Measurements from ENCODE around the gene RHCG. TPM values are rescaled to one million over a fixed set of nuclear protein-coding genes. Genes with fewer than 3 reads are reported as not detected.

RHCG gene
- total RNA-seq, 4 donors from 2014 or later = 1.5 to 140 (median 8.4) TPM

- Histone ChIP-seq H3K36me3 (no peaks in the 10 kb centered on the region), H3K4me3 (no peak overlapping the region), H3K9me3 (peaks cover 0 to 14% (median 0%) of the 10 kb centered on the region in 3 donors), H3K27me3 (peaks cover 42% of the 10 kb centered on the region), H3K4me1 (no peaks in the 10 kb centered on the region), H3K27ac (no peak overlapping the region)
- no peak for ATAC-seq
- 49 to 54% methylated on average over 2 to 3 of the region's 4 CpGs for WGBS, 2 donors (ENCODE audit: low coverage in 1 of 2)
- TF ChIP-seq EP300 (IDR thresholded peaks at IDR 0.05) (no peak), POLR2A (IDR thresholded peaks at IDR 0.05) (no peak), POLR2AphosphoS5 (IDR thresholded peaks at IDR 0.05) (no peak)
- TF ChIP-seq, protein P1, sequence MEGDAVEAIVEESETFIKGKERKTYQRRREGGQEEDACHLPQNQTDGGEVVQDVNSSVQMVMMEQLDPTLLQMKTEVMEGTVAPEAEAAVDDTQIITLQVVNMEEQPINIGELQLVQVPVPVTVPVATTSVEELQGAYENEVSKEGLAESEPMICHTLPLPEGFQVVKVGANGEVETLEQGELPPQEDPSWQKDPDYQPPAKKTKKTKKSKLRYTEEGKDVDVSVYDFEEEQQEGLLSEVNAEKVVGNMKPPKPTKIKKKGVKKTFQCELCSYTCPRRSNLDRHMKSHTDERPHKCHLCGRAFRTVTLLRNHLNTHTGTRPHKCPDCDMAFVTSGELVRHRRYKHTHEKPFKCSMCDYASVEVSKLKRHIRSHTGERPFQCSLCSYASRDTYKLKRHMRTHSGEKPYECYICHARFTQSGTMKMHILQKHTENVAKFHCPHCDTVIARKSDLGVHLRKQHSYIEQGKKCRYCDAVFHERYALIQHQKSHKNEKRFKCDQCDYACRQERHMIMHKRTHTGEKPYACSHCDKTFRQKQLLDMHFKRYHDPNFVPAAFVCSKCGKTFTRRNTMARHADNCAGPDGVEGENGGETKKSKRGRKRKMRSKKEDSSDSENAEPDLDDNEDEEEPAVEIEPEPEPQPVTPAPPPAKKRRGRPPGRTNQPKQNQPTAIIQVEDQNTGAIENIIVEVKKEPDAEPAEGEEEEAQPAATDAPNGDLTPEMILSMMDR (IDR thresholded peaks at IDR 0.05) = no peak
Observed at GRCh38 chr15:89515477-89515876, 19.1 kb upstream of the RHCG start.

GRCh38 chr15:89514596-89515406 is 18.4 kb upstream of the RHCG start:
- TF ChIP-seq, protein P1 (IDR thresholded peaks at IDR 0.05) = no peak
- TF ChIP-seq EP300 (IDR thresholded peaks at IDR 0.05) (no peak), POLR2A (IDR thresholded peaks at IDR 0.05) (no peak), POLR2AphosphoS5 (IDR thresholded peaks at IDR 0.05) (no peak)
- Histone ChIP-seq H3K4me3 (no peak overlapping the region), H3K4me1 (no peaks in the 10 kb centered on the region), H3K27me3 (peaks cover 42% of the 10 kb centered on the region), H3K36me3 (no peaks in the 10 kb centered on the region), H3K9me3 (peaks cover 0 to 11% (median 0%) of the 10 kb centered on the region in 3 donors), H3K27ac (no peak overlapping the region)
- no peak for ATAC-seq
- 56 to 79% methylated on average over 3 to 4 of the region's 6 CpGs for WGBS, 2 donors (ENCODE audit: low coverage in 1 of 2)

GRCh38 chr15:89514186-89514585 is 17.8 kb upstream of the RHCG start:
- H3K27ac ChIP-seq = no peak overlapping the region
- no peak for ATAC-seq
- TF ChIP-seq POLR2A (IDR thresholded peaks at IDR 0.05) (no peak), EP300 (IDR thresholded peaks at IDR 0.05) (no peak), POLR2AphosphoS5 (IDR thresholded peaks at IDR 0.05) (no peak)
- TF ChIP-seq, protein P1 (IDR thresholded peaks at IDR 0.05) = no peak
- H3K4me3 ChIP-seq = no peak overlapping the region
- H3K9me3 ChIP-seq = peaks cover 0 to 11% (median 0%) of the 10 kb centered on the region in 3 donors
- no peaks in the 10 kb centered on the region for H3K36me3 ChIP-seq
- H3K4me1 ChIP-seq = no peaks in the 10 kb centered on the region
- H3K27me3 ChIP-seq = peaks cover 42% of the 10 kb centered on the region
- WGBS, 2 donors (ENCODE audit: low coverage in 1 of 2) = 87% methylated on average over 7 of the region's 7 CpGs

DNA sequence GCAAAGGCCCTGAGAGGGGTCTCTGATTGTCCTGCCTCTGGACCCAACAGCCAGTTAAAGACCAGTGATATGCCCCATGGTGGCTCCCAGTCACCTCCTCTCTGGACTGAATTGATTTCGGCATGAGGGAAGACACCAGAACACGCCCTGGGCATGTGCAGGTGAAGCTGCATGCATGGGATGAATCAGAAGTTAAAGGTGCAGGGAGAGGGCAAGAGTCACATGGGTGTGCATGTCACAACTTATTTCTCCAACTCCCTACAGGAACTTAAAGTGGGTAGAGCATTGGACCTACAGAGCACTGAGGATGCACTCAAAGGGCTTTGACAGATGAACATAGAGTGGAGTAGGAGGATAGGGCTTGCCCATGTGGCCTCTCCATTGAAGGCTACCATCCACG is 16.9 kb upstream of the RHCG start:
- 55 to 75% methylated on average over 1 to 2 of the region's 3 CpGs for WGBS, 2 donors (ENCODE audit: low coverage in 1 of 2)
- Histone ChIP-seq H3K27me3 (peaks cover 42% of the 10 kb centered on the region), H3K9me3 (peaks cover 0 to 6% (median 0%) of the 10 kb centered on the region in 3 donors), H3K27ac (no peak overlapping the region), H3K4me1 (no peaks in the 10 kb centered on the region), H3K4me3 (no peak overlapping the region), H3K36me3 (no peaks in the 10 kb centered on the region)
- TF ChIP-seq POLR2A (IDR thresholded peaks at IDR 0.05) = no peak
- TF ChIP-seq POLR2AphosphoS5 (IDR thresholded peaks at IDR 0.05) = no peak
- TF ChIP-seq, protein P1 (IDR thresholded peaks at IDR 0.05) = no peak
- TF ChIP-seq EP300 (IDR thresholded peaks at IDR 0.05) = no peak
- no peak for ATAC-seq

DNA sequence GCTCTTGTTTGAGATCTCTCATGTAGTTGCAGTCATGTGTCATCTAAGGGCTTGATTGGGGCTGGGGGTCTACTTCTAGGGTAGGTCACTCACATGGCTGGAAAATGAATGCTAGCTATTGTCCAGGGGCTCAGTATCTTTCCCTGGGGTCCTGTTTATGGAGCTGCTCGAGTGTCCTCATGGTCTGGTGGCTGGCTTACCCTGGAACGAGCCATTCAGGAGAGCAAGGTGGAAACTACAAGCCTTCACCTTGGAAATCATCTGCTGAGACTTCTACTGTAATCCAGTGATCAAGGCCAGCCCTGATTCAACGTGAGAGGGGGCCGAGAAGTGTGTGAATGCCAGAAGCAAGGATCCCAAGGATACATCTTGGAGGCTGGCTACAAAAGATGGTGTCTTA is 16.2 kb upstream of the RHCG start:
- Histone ChIP-seq H3K4me3 (no peak overlapping the region), H3K27me3 (peaks cover 42% of the 10 kb centered on the region), H3K27ac (no peak overlapping the region), H3K36me3 (no peaks in the 10 kb centered on the region), H3K9me3 (no peaks in the 10 kb centered on the region), H3K4me1 (no peaks in the 10 kb centered on the region)
- 70 to 82% methylated on average over 2 of the region's 4 CpGs for WGBS, 2 donors (ENCODE audit: low coverage in 1 of 2)
- TF ChIP-seq, protein P1 (IDR thresholded peaks at IDR 0.05) = no peak
- TF ChIP-seq POLR2A (IDR thresholded peaks at IDR 0.05) = no peak
- TF ChIP-seq EP300 (IDR thresholded peaks at IDR 0.05) = no peak
- TF ChIP-seq POLR2AphosphoS5 (IDR thresholded peaks at IDR 0.05) = no peak
- ATAC-seq = no peak
